Progenitor cell of endocrine pancreas (in vitro differentiated cells): ENCODE measurements around the gene MLH3. TPM values are rescaled to one million over a fixed set of nuclear protein-coding genes. Genes with fewer than 3 reads are reported as not detected.

ENCODE experiments used
- DNase-seq: peaks from one replicate; pipeline ENCODE4 v3.0.0; 2021; ENCODE audit warnings: low spot score; ENCODE audit not compliant: unreplicated experiment
- H3K27ac Mint-ChIP-seq: 2 replicates; pipeline ENCODE4 v1.8.0; 2021; ENCODE audit warnings: mild to moderate bottlenecking, moderate library complexity, mixed read lengths
- H3K27me3 Mint-ChIP-seq: 2 replicates; pipeline ENCODE4 v1.8.0; 2021; ENCODE audit warnings: mixed read lengths
- H3K36me3 Mint-ChIP-seq: 2 replicates; pipeline ENCODE4 v1.8.0; 2022; ENCODE audit warnings: mixed read lengths; ENCODE audit not compliant: insufficient read depth
- H3K4me1 Mint-ChIP-seq: 2 replicates; pipeline ENCODE4 v1.8.0; 2021; ENCODE audit warnings: low read depth, mixed read lengths
- H3K4me3 Mint-ChIP-seq: 2 replicates; pipeline ENCODE4 v1.8.0; 2021; ENCODE audit warnings: low read depth, mild to moderate bottlenecking, moderate library complexity, mixed read lengths
- H3K9me3 Mint-ChIP-seq: 2 replicates; pipeline ENCODE4 v1.8.0; 2021; ENCODE audit warnings: low read depth, mixed read lengths
- total RNA-seq: library from RNA; stranded (reverse); gene quantifications from 2 replicates; pipeline ENCODE4 v1.2.1, GENCODE V29; 2021
- TF ChIP-seq, protein P1 (sequence below): fragments of 200-600 bp; sonication (generic); IDR thresholded peaks from one replicate; pipeline ENCODE4 v1.5.0; 2021; ENCODE audit warnings: antibody characterized with exemption, mild to moderate bottlenecking; ENCODE audit not compliant: unreplicated experiment

Gene MLH3
- total RNA-seq, 1 donor from 2014 or later: 30.8 TPM

DNA sequence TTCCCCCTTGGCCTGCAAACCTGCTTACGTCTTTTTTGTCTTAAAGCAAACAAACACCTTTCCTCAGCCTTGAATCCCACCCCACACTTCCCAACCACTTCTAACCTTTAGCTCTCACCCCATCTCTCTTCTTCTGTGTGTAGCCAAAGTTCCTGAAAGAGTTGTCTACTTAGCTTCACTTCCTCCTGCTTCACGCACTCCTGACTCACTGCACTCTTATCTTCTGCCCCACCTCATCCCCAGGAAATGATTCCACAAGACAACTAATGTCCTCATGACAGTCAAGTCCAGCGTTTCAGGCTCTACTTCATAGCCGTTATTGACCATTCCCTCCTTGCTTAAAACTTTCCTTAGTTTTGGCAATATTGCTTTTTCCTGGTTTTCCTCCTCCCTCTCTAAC is 26.2 kb downstream of the MLH3 start:
- H3K27me3 Mint-ChIP-seq: no peaks in the 10 kb centered on the region
- H3K9me3 Mint-ChIP-seq: no peaks in the 10 kb centered on the region
- TF ChIP-seq, protein P1, sequence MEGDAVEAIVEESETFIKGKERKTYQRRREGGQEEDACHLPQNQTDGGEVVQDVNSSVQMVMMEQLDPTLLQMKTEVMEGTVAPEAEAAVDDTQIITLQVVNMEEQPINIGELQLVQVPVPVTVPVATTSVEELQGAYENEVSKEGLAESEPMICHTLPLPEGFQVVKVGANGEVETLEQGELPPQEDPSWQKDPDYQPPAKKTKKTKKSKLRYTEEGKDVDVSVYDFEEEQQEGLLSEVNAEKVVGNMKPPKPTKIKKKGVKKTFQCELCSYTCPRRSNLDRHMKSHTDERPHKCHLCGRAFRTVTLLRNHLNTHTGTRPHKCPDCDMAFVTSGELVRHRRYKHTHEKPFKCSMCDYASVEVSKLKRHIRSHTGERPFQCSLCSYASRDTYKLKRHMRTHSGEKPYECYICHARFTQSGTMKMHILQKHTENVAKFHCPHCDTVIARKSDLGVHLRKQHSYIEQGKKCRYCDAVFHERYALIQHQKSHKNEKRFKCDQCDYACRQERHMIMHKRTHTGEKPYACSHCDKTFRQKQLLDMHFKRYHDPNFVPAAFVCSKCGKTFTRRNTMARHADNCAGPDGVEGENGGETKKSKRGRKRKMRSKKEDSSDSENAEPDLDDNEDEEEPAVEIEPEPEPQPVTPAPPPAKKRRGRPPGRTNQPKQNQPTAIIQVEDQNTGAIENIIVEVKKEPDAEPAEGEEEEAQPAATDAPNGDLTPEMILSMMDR: no peak
- H3K4me3 Mint-ChIP-seq: no peak overlapping the region
- no peak overlapping the region for H3K27ac Mint-ChIP-seq
- H3K36me3 Mint-ChIP-seq: peaks cover 12% of the 10 kb centered on the region
- no peaks in the 10 kb centered on the region for H3K4me1 Mint-ChIP-seq
- DNase-seq: no peak

- Mint-ChIP-seq H3K9me3 (no peaks in the 10 kb centered on the region), H3K4me1 (peaks cover 7% of the 10 kb centered on the region), H3K4me3 (no peak overlapping the region), H3K36me3 (peaks cover 13% of the 10 kb centered on the region), H3K27ac (no peak overlapping the region), H3K27me3 (no peaks in the 10 kb centered on the region)
- no peak for DNase-seq
- TF ChIP-seq, protein P1: no peak
Measured at GRCh38 chr14:75023108-75023507, 28.2 kb downstream of the MLH3 start.

- Mint-ChIP-seq H3K4me1 (peaks cover 7% of the 10 kb centered on the region), H3K36me3 (peaks cover 11% of the 10 kb centered on the region), H3K9me3 (no peaks in the 10 kb centered on the region), H3K4me3 (no peak overlapping the region), H3K27ac (no peak overlapping the region), H3K27me3 (no peaks in the 10 kb centered on the region)
- TF ChIP-seq, protein P1: peak; percentile 49
- DNase-seq: no peak
Measured at GRCh38 chr14:75022655-75023054, 28.6 kb downstream of the MLH3 start.

DNA sequence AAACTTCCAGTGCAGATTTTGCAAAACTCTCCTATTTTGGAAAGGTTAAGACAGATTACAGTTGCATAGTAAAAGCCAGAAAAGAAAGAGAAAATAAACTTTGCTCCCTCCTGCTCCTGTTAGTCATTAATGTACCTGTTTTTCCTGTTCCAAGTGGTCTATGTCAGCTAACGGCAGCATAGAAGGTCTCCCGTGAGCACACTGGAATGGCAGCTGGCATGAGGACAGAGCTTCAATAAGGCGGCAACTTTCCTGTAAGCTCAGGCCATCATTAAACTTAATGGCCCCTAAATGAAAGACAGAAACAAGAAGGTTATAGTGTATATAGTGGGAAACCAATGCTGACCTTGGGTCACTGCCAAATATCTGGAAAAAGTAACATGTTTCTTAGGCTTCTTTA is 32.6 kb downstream of the MLH3 start:
- DNase-seq: no peak
- Mint-ChIP-seq H3K4me3 (peak overlapping the region; percentile 26), H3K36me3 (peaks cover 17% of the 10 kb centered on the region), H3K4me1 (peaks cover 7% of the 10 kb centered on the region), H3K27me3 (no peaks in the 10 kb centered on the region), H3K27ac (peak overlapping the region; percentile 78), H3K9me3 (no peaks in the 10 kb centered on the region)
- TF ChIP-seq, protein P1: no peak

DNA sequence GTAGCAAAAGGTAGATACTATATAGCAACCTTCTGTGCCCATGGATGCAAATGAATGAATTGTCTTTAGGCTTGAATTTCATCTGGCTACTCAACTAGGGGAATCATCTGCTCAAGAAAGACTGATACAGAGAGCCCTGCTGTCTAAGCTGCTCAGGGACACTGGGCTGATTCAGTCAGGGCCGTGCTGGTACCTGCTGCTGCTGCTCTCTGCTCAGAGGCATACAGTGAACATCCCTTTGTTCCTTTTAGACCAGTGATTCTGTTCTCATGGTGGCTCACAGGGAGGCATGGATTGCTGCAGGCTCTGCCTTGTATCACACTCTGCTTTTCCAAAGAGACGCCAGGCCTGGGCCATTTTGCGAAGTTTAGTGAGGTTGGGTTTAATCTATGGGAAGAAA is 34.5 kb downstream of the MLH3 start:
- no peak overlapping the region for H3K4me3 Mint-ChIP-seq
- H3K27ac Mint-ChIP-seq: no peak overlapping the region
- TF ChIP-seq, protein P1: no peak
- peaks cover 7% of the 10 kb centered on the region for H3K4me1 Mint-ChIP-seq
- no peaks in the 10 kb centered on the region for H3K9me3 Mint-ChIP-seq
- peaks cover 18% of the 10 kb centered on the region for H3K36me3 Mint-ChIP-seq
- H3K27me3 Mint-ChIP-seq: no peaks in the 10 kb centered on the region
- no peak for DNase-seq
